Natural killer cell treated with Interleukin-12 subunit alpha and Interleukin-12 subunit beta and Interleukin-15 and Interleukin-18, amount 100 ng/mL, for 72 hours (primary cell): ENCODE measurements around the gene SMIM24. TPM values are rescaled to one million over a fixed set of nuclear protein-coding genes. Genes with fewer than 3 reads are reported as not detected.
"Not testable (repeated sequence)": the region's sequence is repeated elsewhere in the genome, so short reads cannot be mapped to it uniquely, and the experiment has no call there.

Experiments used
- ATAC-seq, 2 donors: fragments of 150-1000 bp; cut with Tn5 transposase in 1 of 2; sonication (Bioruptor Pico), chemical (Tn5 transposase) in 1 of 2; 2 replicates each; pipeline ENCODE4 v1.10.0; 2021
- DNase-seq: peaks from one replicate; pipeline ENCODE4 v3.0.0; 2022; ENCODE audit warnings: low spot score
- H3K27ac Mint-ChIP-seq, 2 donors: 1 replicate in 1 of 2; 2 replicates in 1 of 2; pipeline ENCODE4 v1.8.0; 2022; ENCODE audit warnings: mixed read lengths in 2 of 2, mild to moderate bottlenecking in 1 of 2, moderate library complexity in 1 of 2
- H3K27me3 Mint-ChIP-seq, 2 donors: 1 replicate in 1 of 2; 2 replicates in 1 of 2; pipeline ENCODE4 v1.8.0; 2022; ENCODE audit warnings: mixed read lengths in 2 of 2
- H3K36me3 Mint-ChIP-seq: one replicate; pipeline ENCODE4 v1.8.0; 2022; ENCODE audit warnings: mixed read lengths
- H3K4me1 Mint-ChIP-seq, 2 donors: 1 replicate in 1 of 2; 2 replicates in 1 of 2; pipeline ENCODE4 v1.8.0; 2022; ENCODE audit warnings: low read depth in 2 of 2, mixed read lengths in 2 of 2, mild to moderate bottlenecking in 1 of 2
- H3K4me3 Mint-ChIP-seq: one replicate; pipeline ENCODE4 v1.8.0; 2022; ENCODE audit warnings: mixed read lengths
- H3K9me3 Mint-ChIP-seq: 2 replicates; pipeline ENCODE4 v1.8.0; 2022; ENCODE audit warnings: mixed read lengths
- total RNA-seq, 2 donors: library from RNA; stranded (reverse); gene quantifications; one replicate each; pipeline ENCODE4 v1.2.3, GENCODE V29; 2022

The SMIM24 gene
- total RNA-seq, 2 donors from 2014 or later = 0.62 TPM; not detected in 1

- no peak overlapping the region for H3K4me3 Mint-ChIP-seq
- ATAC-seq (no peak), DNase-seq (no peak)
- no peak overlapping the region for H3K27ac Mint-ChIP-seq
- peaks cover 6 to 11% of the 10 kb centered on the region in 2 donors for H3K4me1 Mint-ChIP-seq
- H3K36me3 Mint-ChIP-seq = no peaks in the 10 kb centered on the region
- H3K27me3 Mint-ChIP-seq = no peaks in the 10 kb centered on the region
- no peaks in the 10 kb centered on the region for H3K9me3 Mint-ChIP-seq
Observed at GRCh38 chr19:3442487-3443071, 37.7 kb downstream of the SMIM24 start.

DNA sequence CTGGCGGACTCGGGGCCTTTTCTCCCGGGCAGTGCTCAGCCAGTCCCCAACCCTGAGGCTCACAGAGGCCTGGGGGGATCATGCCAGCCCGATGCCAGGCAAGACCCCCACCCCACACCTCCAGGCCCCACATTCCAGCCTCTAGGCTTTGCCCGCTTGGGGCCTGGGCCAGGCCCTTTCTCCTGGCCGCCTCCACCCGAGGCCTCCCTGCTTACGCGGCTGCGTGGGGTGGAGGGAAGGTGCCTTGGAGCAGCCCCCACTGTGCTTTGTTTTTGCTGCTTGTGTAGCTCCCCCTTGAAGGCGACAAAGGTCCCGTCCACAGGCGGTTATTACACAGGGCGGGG lies 38.4 kb downstream of the SMIM24 start:
- ATAC-seq (no peak), DNase-seq (no peak)
- Mint-ChIP-seq H3K36me3 (no peaks in the 10 kb centered on the region), H3K4me3 (no peak overlapping the region), H3K9me3 (no peaks in the 10 kb centered on the region), H3K4me1 (peaks cover 6 to 11% of the 10 kb centered on the region in 2 donors), H3K27me3 (no peaks in the 10 kb centered on the region), H3K27ac (no peak overlapping the region)

- H3K36me3 Mint-ChIP-seq = no peaks in the 10 kb centered on the region
- DNase-seq (no peak), ATAC-seq (no peak)
- no peaks in the 10 kb centered on the region for H3K27me3 Mint-ChIP-seq
- H3K9me3 Mint-ChIP-seq = no peaks in the 10 kb centered on the region
- no peak overlapping the region for H3K4me3 Mint-ChIP-seq
- no peak overlapping the region for H3K27ac Mint-ChIP-seq
- H3K4me1 Mint-ChIP-seq = peaks cover 6 to 11% of the 10 kb centered on the region in 2 donors
Observed at GRCh38 chr19:3441089-3441985, 39.0 kb downstream of the SMIM24 start.

DNA sequence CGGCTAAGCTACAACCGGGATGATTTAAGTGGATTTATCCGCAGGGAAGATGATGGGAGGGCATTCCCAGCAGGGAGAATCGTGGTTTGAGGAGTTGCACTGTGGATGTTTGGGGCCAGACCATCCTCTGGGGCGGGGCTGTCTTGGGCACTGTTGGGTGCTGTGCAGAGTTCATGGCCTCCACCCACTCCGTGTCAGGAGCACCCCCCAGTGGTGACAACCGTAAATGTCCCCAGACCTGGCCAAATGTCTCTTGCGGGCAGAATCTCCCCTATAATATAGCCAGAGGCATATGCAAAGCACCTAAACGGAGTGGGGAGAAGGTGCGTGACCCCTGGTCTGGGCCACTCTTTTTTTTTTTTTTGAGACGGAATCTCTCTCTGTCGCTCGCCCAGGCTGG lies 40.2 kb downstream of the SMIM24 start:
- H3K4me1 Mint-ChIP-seq = peaks cover 13 to 17% of the 10 kb centered on the region in 2 donors
- DNase-seq = peak; percentile 73
- ATAC-seq = peak in 1 of 2 donors; percentile 37
- H3K27me3 Mint-ChIP-seq = no peaks in the 10 kb centered on the region
- no peak overlapping the region for H3K27ac Mint-ChIP-seq
- H3K9me3 Mint-ChIP-seq = no peaks in the 10 kb centered on the region
- H3K4me3 Mint-ChIP-seq = no peak overlapping the region
- no peaks in the 10 kb centered on the region for H3K36me3 Mint-ChIP-seq

DNA sequence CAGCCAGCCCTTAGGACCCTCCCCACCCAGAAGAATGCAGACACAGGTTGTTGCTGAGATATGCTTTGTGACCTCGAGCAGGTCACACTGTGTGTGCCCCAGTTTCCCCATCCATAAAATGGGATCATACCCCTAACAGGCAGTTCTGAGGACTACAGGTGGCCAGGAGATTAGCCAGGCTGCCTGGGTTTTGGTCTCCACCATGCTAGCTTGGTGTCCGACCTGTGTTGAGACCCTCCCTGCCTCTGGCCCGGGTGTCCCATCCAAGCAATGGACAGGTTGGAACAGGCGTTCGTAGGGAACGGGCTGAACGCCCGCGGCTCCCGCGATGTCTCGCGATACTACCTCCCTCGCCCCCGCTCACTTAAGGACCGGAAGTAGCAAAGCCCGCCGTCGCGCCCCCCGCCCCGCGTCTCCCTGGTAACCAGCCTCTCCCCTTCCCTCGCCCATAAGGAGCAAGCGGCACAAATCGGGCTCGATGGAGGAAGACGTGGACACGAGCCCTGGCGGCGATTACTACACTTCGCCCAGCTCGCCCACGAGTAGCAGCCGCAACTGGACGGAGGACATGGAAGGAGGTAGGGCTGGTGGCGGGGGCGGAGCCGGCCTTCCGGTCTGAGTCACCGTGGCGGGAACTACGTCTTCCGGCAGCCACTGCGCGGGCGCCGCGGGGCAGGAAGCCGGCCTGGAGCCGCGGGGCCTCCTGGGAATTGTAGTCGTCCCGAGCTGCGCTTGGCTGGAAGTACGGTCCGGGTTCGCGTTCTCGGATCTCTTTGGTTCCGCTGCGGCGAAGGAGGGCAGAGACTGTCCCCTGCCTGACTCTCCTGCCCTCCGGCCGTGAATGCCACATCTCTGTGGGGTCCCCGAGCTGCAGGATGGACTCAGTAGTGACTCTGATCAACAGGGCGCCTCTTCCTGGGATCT lies 45.4 kb downstream of the SMIM24 start:
- Mint-ChIP-seq H3K27me3 (no peaks in the 10 kb centered on the region), H3K9me3 (no peaks in the 10 kb centered on the region), H3K36me3 (no peaks in the 10 kb centered on the region), H3K4me1 (peaks cover 18 to 19% of the 10 kb centered on the region in 2 donors), H3K27ac (peak overlapping the region; percentile 94 to 97), H3K4me3 (peak overlapping the region; percentile 89)
- peak; percentile 97 to 98 for ATAC-seq
- peak; percentile 98 for DNase-seq

DNA sequence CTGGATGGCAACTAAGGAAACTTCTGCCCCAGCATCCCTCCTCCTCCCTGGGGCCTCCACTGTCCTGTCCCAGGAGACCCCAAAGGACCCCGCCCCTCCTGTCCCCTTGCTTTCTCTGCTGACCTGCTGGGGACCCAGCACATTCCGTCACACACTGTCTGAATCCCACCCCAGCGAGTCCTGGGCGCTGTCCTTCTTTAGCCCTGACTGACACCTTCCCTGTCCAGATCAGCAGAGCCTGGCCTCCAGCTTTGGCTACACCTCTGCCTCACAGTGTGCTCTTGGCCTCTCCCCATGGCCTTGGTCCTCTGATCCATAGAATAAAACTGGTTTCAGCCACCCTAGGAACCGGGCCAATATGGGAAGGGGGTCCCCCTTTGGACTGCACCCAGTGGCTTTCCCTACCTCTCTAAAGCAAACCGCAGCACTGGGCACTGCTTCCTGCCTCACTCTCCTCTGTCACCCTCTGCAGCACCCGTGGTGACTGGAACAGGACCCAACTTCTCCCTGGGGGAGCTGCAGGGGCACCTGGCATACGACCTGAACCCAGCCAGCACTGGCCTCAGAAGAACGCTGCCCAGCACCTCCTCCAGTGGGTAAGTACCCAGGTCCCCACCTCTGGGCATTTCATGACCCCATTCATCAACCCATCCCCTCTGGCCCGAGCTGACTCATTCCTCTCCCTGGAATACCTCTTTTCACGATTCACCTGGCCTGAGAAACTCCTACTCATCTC lies 46.4 kb downstream of the SMIM24 start:
- peaks cover 18 to 19% of the 10 kb centered on the region in 2 donors for H3K4me1 Mint-ChIP-seq
- peak overlapping the region; percentile 94 to 97 for H3K27ac Mint-ChIP-seq
- H3K9me3 Mint-ChIP-seq = no peaks in the 10 kb centered on the region
- no peaks in the 10 kb centered on the region for H3K27me3 Mint-ChIP-seq
- no peaks in the 10 kb centered on the region for H3K36me3 Mint-ChIP-seq
- no peak for ATAC-seq
- no peak for DNase-seq
- H3K4me3 Mint-ChIP-seq = peak overlapping the region; percentile 89

DNA sequence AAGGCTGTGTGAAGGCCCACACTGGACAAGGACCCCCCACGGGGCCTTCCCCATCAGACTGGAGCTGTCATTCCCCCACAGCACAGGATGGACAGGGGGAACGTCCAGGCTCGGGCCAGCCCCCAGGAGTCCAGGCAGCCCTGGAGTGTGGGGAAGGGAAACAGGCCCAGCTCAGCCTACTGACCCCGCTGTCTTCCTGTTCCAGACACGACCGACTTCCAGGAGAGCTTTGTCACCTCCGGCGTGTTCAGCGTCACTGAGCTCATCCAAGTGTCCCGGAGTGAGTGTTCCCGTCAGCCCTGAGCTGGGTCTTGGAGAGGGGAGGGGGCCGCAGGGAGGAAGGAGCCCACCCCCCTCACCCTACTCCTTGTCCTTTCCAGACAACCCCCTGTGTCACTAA lies 47.0 kb downstream of the SMIM24 start:
- Mint-ChIP-seq H3K27ac (peak overlapping the region in 1 of 2 donors; percentile 97), H3K27me3 (no peaks in the 10 kb centered on the region), H3K36me3 (no peaks in the 10 kb centered on the region), H3K9me3 (no peaks in the 10 kb centered on the region), H3K4me3 (no peak overlapping the region), H3K4me1 (peaks cover 18 to 20% of the 10 kb centered on the region in 2 donors)
- DNase-seq (no peak), ATAC-seq (no peak)

- peaks cover 24% of the 10 kb centered on the region in 2 donors for H3K4me1 Mint-ChIP-seq
- no peak overlapping the region for H3K4me3 Mint-ChIP-seq
- no peaks in the 10 kb centered on the region for H3K36me3 Mint-ChIP-seq
- no peaks in the 10 kb centered on the region for H3K9me3 Mint-ChIP-seq
- ATAC-seq (no peak), DNase-seq (no peak)
- H3K27ac Mint-ChIP-seq = no peak overlapping the region
- H3K27me3 Mint-ChIP-seq = no peaks in the 10 kb centered on the region
Observed at GRCh38 chr19:3431760-3432397, 48.4 kb downstream of the SMIM24 start.

DNA sequence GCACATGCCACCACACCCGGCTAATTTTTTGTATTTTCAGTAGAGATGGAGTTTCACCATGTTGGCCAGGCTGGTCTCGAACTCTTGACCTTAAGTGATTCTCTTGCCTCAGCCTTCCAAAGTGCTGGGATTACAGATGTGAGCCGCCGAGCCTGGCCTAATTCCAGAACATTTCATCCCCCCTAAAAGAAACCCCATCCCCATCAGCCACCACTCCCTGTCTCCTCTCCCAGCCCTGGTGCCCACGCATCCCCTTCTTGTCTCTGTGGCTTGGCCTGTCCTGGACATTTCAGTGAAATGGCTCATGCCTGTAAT lies 50.0 kb downstream of the SMIM24 start:
- not testable (repeated sequence) for H3K27me3 Mint-ChIP-seq, H3K36me3 Mint-ChIP-seq, H3K4me3 Mint-ChIP-seq, ATAC-seq, H3K27ac Mint-ChIP-seq, H3K9me3 Mint-ChIP-seq, DNase-seq
- peaks cover 18 to 19% of the 10 kb centered on the region in 2 donors for H3K4me1 Mint-ChIP-seq

DNA sequence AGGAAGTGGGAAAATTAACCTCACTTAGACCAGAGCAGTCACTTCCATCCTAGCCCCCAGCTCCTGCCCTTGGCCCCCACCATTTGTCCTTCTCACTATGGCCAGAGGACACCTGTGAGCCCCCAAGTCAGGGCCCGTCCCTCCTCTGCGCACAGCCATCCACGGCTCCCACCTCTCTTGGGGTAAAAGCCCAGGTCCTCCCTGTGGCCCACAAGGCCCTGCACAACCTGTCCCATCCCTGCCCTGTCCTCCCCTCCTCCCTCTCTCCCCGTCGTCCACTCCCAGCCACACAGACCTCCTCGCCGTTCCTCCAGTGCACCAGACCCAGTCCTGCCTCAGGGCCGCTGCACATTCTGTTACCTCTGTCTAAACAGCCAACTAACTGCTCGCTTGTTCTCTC lies 53.9 kb downstream of the SMIM24 start:
- no peak for ATAC-seq
- Mint-ChIP-seq H3K27ac (no peak overlapping the region), H3K4me3 (no peak overlapping the region), H3K27me3 (no peaks in the 10 kb centered on the region), H3K4me1 (peaks cover 5 to 6% of the 10 kb centered on the region in 2 donors), H3K9me3 (no peaks in the 10 kb centered on the region), H3K36me3 (no peaks in the 10 kb centered on the region)
- DNase-seq = no peak
